ENCODE data around the gene GRIA2.

GRIA2 gene

GRCh38 chr4:157389741-157390140, 169.2 kb downstream of the GRIA2 start:
- Histone ChIP-seq H3K27me3 (ENCODE audit: insufficient read depth, low read length) (no peaks in the 10 kb centered on the region), H3K4me3 (ENCODE audit: low read depth, low read length, poor library complexity, severe bottlenecking) (no peak overlapping the region), H4K20me1 (ENCODE audit: insufficient read depth, low read length) (no peaks in the 10 kb centered on the region), H3K27ac (ENCODE audit: low read depth, low read length, poor library complexity, severe bottlenecking) (no peak overlapping the region), H3K36me3 (ENCODE audit: insufficient read depth, low read length) (no peaks in the 10 kb centered on the region), H3K9me3 (ENCODE audit: low read length) (no peaks in the 10 kb centered on the region), H3K4me2 (ENCODE audit: low read length) (no peak overlapping the region), H3K4me1 (ENCODE audit: insufficient read depth, low read length, severe bottlenecking) (no peaks in the 10 kb centered on the region), H3K9ac (ENCODE audit: low read length) (no peak overlapping the region), H3F3A (ENCODE audit: insufficient read depth, low read length) (no peaks in the 10 kb centered on the region), H3K79me2 (ENCODE audit: insufficient read depth, low read length) (no peaks in the 10 kb centered on the region), H2AFZ (ENCODE audit: low read length) (no peak overlapping the region), H3K9me2 (ENCODE audit: low read depth, low read length) (no peaks in the 10 kb centered on the region)
- TF ChIP-seq EZH2 (IDR thresholded peaks at IDR 0.05; ENCODE audit: borderline replicate concordance, low read length), result no peak
- no peak for TF ChIP-seq CTCF (IDR thresholded peaks at IDR 0.05; ENCODE audit: low read length)

GRCh38 chr4:157405070-157405469, 184.5 kb downstream of the GRIA2 start:
- H3F3A ChIP-seq (ENCODE audit: insufficient read depth, low read length), result no peaks in the 10 kb centered on the region
- no peak overlapping the region for H3K4me3 ChIP-seq (ENCODE audit: low read depth, low read length, poor library complexity, severe bottlenecking)
- no peak overlapping the region for H3K9ac ChIP-seq (ENCODE audit: low read length)
- no peaks in the 10 kb centered on the region for H3K27me3 ChIP-seq (ENCODE audit: insufficient read depth, low read length)
- H3K36me3 ChIP-seq (ENCODE audit: insufficient read depth, low read length), result no peaks in the 10 kb centered on the region
- H4K20me1 ChIP-seq (ENCODE audit: insufficient read depth, low read length), result no peaks in the 10 kb centered on the region
- no peak overlapping the region for H3K27ac ChIP-seq (ENCODE audit: low read depth, low read length, poor library complexity, severe bottlenecking)
- H3K79me2 ChIP-seq (ENCODE audit: insufficient read depth, low read length), result no peaks in the 10 kb centered on the region
- H3K4me1 ChIP-seq (ENCODE audit: insufficient read depth, low read length, severe bottlenecking), result no peaks in the 10 kb centered on the region
- no peaks in the 10 kb centered on the region for H3K9me2 ChIP-seq (ENCODE audit: low read depth, low read length)
- no peak overlapping the region for H3K4me2 ChIP-seq (ENCODE audit: low read length)
- no peaks in the 10 kb centered on the region for H3K9me3 ChIP-seq (ENCODE audit: low read length)
- TF ChIP-seq EZH2 (IDR thresholded peaks at IDR 0.05; ENCODE audit: borderline replicate concordance, low read length) (no peak), CTCF (IDR thresholded peaks at IDR 0.05; ENCODE audit: low read length) (no peak)
- no peak overlapping the region for H2AFZ ChIP-seq (ENCODE audit: low read length)

Data from OCI-LY1 (cell line).